ENCODE measurements around the gene TOMM70. TPM values are rescaled to one million over a fixed set of nuclear protein-coding genes. Genes with fewer than 3 reads are reported as not detected.

TOMM70 gene
- total RNA-seq, 1 donor from 2014 or later = 31.3 TPM

DNA sequence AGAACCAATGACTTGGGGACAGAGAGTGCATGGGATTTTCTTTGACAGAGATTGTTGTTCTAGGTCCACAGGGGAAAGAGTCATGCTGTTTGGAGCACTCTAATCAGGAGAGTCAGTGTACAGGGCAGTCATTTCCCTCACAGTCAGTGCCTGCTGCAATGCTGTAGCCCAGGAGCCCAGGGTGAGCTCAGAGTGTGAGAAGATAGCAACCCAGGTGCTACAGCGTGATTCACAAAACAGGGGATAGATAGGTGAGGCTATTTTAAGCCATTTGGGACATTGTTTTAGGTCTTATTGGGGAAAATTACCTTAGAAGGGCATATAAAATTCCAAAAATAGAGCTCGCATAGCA lies 37.7 kb upstream of the TOMM70 start:
- ATAC-seq (no peak), DNase-seq (no peak)
- TF ChIP-seq, protein P1, sequence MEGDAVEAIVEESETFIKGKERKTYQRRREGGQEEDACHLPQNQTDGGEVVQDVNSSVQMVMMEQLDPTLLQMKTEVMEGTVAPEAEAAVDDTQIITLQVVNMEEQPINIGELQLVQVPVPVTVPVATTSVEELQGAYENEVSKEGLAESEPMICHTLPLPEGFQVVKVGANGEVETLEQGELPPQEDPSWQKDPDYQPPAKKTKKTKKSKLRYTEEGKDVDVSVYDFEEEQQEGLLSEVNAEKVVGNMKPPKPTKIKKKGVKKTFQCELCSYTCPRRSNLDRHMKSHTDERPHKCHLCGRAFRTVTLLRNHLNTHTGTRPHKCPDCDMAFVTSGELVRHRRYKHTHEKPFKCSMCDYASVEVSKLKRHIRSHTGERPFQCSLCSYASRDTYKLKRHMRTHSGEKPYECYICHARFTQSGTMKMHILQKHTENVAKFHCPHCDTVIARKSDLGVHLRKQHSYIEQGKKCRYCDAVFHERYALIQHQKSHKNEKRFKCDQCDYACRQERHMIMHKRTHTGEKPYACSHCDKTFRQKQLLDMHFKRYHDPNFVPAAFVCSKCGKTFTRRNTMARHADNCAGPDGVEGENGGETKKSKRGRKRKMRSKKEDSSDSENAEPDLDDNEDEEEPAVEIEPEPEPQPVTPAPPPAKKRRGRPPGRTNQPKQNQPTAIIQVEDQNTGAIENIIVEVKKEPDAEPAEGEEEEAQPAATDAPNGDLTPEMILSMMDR (IDR thresholded peaks at IDR 0.05) = no peak
- Histone ChIP-seq H3K4me3 (no peak overlapping the region), H3K9me3 (peaks cover 4% of the 10 kb centered on the region), H3K27me3 (ENCODE audit: low read depth) (no peaks in the 10 kb centered on the region), H3K4me1 (no peaks in the 10 kb centered on the region), H3K27ac (no peak overlapping the region), H3K36me3 (no peaks in the 10 kb centered on the region)
- intact Hi-C loops (cut with DNase I) = no loop called here

DNA sequence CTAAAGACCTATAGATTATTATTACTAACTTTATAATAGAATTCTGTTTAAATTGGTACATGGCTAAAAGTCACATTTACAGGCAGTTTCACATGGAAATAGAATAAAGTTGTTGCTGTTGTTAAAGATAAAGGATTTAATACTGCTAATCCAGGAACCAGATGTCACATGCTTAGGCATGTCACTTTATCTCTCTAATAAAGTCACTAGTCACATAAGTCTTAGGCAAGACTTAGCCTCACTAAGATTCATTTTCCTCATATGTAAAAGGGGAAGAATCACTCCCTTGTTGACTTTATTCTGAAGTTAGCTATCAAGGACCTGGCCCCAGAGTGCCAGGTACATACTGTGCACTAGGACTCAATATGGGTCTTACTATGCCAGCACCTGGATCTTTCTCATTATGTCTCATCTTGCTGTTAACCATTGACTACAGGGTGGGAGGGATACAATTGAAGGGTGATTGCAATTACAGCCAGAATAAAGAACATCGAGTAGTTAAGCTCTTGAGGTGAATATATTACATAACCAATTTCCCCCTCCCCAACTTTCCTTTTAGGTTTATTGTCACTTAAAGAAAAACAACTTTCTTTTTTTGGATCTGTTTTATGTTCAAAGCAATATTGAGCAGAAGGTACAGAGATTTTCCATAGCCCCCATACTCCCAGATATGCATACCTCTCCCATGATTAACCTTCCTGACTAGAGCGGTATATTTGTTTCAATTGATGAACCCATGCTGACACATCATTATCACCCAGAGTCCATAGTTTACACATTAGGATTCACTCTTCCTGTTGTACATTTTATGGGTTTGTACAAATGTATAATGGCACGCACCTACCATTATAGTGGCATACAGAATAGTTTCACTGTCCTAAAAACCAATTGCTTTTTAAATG lies 37.1 kb upstream of the TOMM70 start:
- DNase-seq (no peak), ATAC-seq (peak in 1 of 2 donors; percentile 15)
- TF ChIP-seq, protein P1 (IDR thresholded peaks at IDR 0.05) = no peak

DNA sequence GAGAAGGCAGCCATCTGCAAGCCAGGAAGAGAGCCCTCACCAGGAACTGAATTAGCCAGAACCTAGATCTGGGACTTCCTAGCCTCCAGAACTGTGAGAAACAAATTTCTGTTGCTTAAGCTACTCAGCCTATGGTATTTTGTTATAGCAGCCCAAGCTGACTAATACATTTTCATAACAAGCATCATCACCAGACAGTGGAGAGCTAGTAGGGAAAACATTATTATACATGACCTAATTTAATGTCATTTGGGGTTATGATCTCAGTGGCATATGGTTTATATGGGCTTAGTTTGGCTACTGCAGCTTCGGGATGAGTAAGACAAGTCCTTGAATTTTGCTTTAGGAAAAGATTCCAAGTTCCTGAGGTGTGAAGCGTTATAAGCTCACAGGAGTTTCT lies 36.1 kb upstream of the TOMM70 start:
- intact Hi-C loops (cut with DNase I) = no loop called here

More for the DNA sequence above, 37.1 kb upstream of the TOMM70 start:
- no peak overlapping the region for H3K4me3 ChIP-seq
- no peaks in the 10 kb centered on the region for H3K36me3 ChIP-seq
- H3K27ac ChIP-seq = no peak overlapping the region
- no peaks in the 10 kb centered on the region for H3K4me1 ChIP-seq
- peaks cover 4% of the 10 kb centered on the region for H3K9me3 ChIP-seq
- no peaks in the 10 kb centered on the region for H3K27me3 ChIP-seq (ENCODE audit: low read depth)
- intact Hi-C loops (cut with DNase I) = no loop called here

DNA sequence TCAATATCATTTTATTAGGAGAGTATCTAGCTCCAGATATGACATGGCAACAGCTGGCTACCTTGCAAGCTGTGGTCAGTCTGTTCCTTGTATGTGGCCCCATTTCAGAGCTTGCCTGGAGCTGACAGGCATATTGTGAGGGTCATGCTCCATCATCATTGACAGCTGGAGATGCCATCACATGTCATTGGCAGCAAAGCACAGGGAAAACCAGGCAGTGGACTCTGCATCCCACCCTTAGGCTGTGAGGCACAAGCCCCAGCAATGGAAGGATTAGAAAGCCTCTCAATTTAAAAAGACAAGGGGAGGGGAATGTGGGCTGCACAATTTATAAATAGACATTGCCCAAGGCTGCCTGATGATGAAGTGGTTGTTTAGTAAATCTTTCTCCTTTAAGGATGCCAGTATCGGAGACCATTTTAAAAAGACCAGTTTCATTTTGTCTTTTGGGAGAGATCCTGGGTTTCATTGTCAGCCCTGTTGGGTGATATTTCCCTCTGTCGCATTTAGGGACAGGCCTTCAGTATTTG lies 28.4 kb upstream of the TOMM70 start:
- Histone ChIP-seq H3K36me3 (no peaks in the 10 kb centered on the region), H3K9me3 (peaks cover 2% of the 10 kb centered on the region), H3K27ac (no peak overlapping the region), H3K4me3 (peak overlapping the region; percentile 28), H3K27me3 (ENCODE audit: low read depth) (no peaks in the 10 kb centered on the region), H3K4me1 (no peaks in the 10 kb centered on the region)
- DNase-seq (no peak), ATAC-seq (no peak)
- TF ChIP-seq, protein P1 (IDR thresholded peaks at IDR 0.05) = no peak
- intact Hi-C loops (cut with DNase I) = no loop called here

More for the DNA sequence above, 36.1 kb upstream of the TOMM70 start:
- DNase-seq (no peak), ATAC-seq (no peak)
- TF ChIP-seq, protein P1 (IDR thresholded peaks at IDR 0.05) = no peak
- no peaks in the 10 kb centered on the region for H3K27me3 ChIP-seq (ENCODE audit: low read depth)
- no peaks in the 10 kb centered on the region for H3K36me3 ChIP-seq
- H3K27ac ChIP-seq = no peak overlapping the region
- peaks cover 4% of the 10 kb centered on the region for H3K9me3 ChIP-seq
- H3K4me3 ChIP-seq = no peak overlapping the region
- H3K4me1 ChIP-seq = no peaks in the 10 kb centered on the region

DNA sequence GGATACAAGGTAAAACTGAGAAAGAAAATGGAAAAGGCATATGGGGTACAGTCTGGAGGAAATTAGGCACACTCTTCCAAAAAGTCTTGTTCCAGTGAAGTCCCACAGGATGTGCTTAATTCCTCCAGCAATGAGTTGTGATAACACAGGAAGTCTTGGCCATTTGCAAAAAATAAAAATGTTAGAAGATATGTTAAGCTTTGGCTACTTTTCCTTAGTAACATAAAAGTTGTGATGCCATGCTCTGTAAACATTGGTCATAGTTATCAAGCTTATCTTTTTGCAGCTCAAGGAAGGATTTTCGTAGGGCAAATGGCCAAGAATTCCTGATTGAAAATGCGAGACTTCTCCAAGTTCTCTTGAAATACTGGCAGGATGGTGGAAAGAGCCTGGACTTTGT lies 26.8 kb upstream of the TOMM70 start:
- no peaks in the 10 kb centered on the region for H3K4me1 ChIP-seq
- H3K4me3 ChIP-seq = no peak overlapping the region
- DNase-seq (no peak), ATAC-seq (no peak)
- H3K9me3 ChIP-seq = no peaks in the 10 kb centered on the region
- no peak overlapping the region for H3K27ac ChIP-seq
- intact Hi-C loops (cut with DNase I) = no loop called here
- TF ChIP-seq, protein P1 (IDR thresholded peaks at IDR 0.05) = no peak
- H3K27me3 ChIP-seq (ENCODE audit: low read depth) = no peaks in the 10 kb centered on the region
- H3K36me3 ChIP-seq = no peaks in the 10 kb centered on the region
